Thyroid gland (tissue), 4 donors: Measurements from ENCODE around the gene SLC30A3. TPM values are rescaled to one million over a fixed set of nuclear protein-coding genes. Genes with fewer than 3 reads are reported as not detected.
A peak's percentile ranks its signal among the peaks of the same experiment; 100 is the strongest.

Experiments used
- DNase-seq, 2 donors: peaks; one replicate each; pipeline ENCODE4 v3.0.0-alpha.2; 2019
- H3K27ac ChIP-seq, 3 donors: fragments of 200-600 bp; sonication (generic); 1 replicate in 2 of 3; 2 replicates in 1 of 3; pipeline ENCODE4 v1.5.1; 2016 to 2019; ENCODE audit warnings: mild to moderate bottlenecking in 1 of 3, moderate library complexity in 1 of 3
- H3K27me3 ChIP-seq: fragments of 200-600 bp; sonication (generic); one replicate; pipeline ENCODE4 v1.5.1; 2019
- H3K36me3 ChIP-seq, 2 donors: fragments of 200-600 bp; sonication (generic); one replicate each; pipeline ENCODE4 v1.5.1; 2016 to 2019
- H3K4me1 ChIP-seq, 2 donors: fragments of 200-600 bp; sonication (generic); one replicate each; pipeline ENCODE4 v1.5.1; 2017 to 2019
- H3K4me3 ChIP-seq, 3 donors: fragments of 200-600 bp; sonication (generic); replicated peaks in 1 of 3; 1 replicate in 2 of 3; 2 replicates in 1 of 3; pipeline ENCODE4 v1.5.1; 2016; ENCODE audit warnings: mild to moderate bottlenecking in 1 of 3
- H3K9me3 ChIP-seq: fragments of 200-600 bp; sonication (generic); one replicate; pipeline ENCODE4 v1.5.1; 2017
- CTCF ChIP-seq, 6 experiments: fragments of 200-600 bp in 3 of 6; fragments of 450-650 bp in 3 of 6; sonication (generic) in 3 of 6; IDR thresholded peaks; one replicate each; pipeline ENCODE4 v1.5.1; 2016 to 2019; ENCODE audit warnings: antibody characterized with exemption in 6 of 6, mild to moderate bottlenecking in 2 of 6, inconsistent platforms in 1 of 6, moderate library complexity in 1 of 6
- POLR2A ChIP-seq, 2 donors: fragments of 450-650 bp; IDR thresholded peaks; one replicate each; pipeline ENCODE4 v1.6.1; 2017; ENCODE audit warnings: antibody characterized with exemption in 2 of 2, mild to moderate bottlenecking in 2 of 2, moderate library complexity in 1 of 2
- WGBS, 2 donors: methylation state at CpG; one replicate each; pipeline ENCODE4 v1.1.5; 2017; 5-methylcytosine and 5-hydroxymethylcytosine counted together
- intact Hi-C: fragments of 100-400 bp; cut with DNase I; formaldehyde crosslinking; loops from one replicate; pipeline ENCODE4 v1.15.1; 2023
- total RNA-seq, 4 donors: library from RNA; depleted of rRNA; stranded (reverse); fragments of >200 nt; gene quantifications; one replicate each; pipeline ENCODE4 v1.2.3, GENCODE V29; 2016

Gene SLC30A3
- total RNA-seq, 4 donors from 2014 or later: 0.33 to 0.98 (median 0.80) TPM

GRCh38 chr2:27211943-27212625 lies 50.8 kb downstream of the SLC30A3 start, which contains the start of the genes ATRAID and SLC5A6:
Gene ATRAID, plus strand, starts transcription at chr2:27212041. Its CDS starts 328 bp downstream, at chr2:27212369.
Gene SLC5A6, minus strand, starts transcription at chr2:27212268. Its CDS starts 4,618 bp downstream, at chr2:27207650.
- Histone ChIP-seq H3K9me3 (no peaks in the 10 kb centered on the region), H3K4me1 (peaks cover 13 to 17% of the 10 kb centered on the region in 2 donors), H3K4me3 (peak within 1 kb of the TSS; percentile 43 to 67 (median 54)), H3K36me3 (peaks cover 0 to 16% of the 10 kb centered on the region in 2 donors), H3K27me3 (no peaks in the 10 kb centered on the region), H3K27ac (peak within 1 kb of the TSS; percentile 93 to 96 (median 95))
- 0 to 1% methylated on average over 8 to 20 of the region's 73 CpGs for WGBS, 2 donors
- intact Hi-C loops: no loop called here
- peak; percentile 90 to 91 for DNase-seq
- TF ChIP-seq CTCF (IDR thresholded peaks at IDR 0.05) (no peak), POLR2A (IDR thresholded peaks at IDR 0.05) (peak; percentile 49 to 94)

GRCh38 chr2:27211241-27211942 lies 51.5 kb downstream of the SLC30A3 start:
- TF ChIP-seq POLR2A (IDR thresholded peaks at IDR 0.05) (no peak), CTCF (IDR thresholded peaks at IDR 0.05) (no peak)
- Histone ChIP-seq H3K9me3 (no peaks in the 10 kb centered on the region), H3K4me3 (peak overlapping the region; percentile 43 to 67 (median 54)), H3K36me3 (peaks cover 0 to 17% of the 10 kb centered on the region in 2 donors), H3K4me1 (peaks cover 10 to 14% of the 10 kb centered on the region in 2 donors), H3K27me3 (no peaks in the 10 kb centered on the region), H3K27ac (peak overlapping the region; percentile 93 to 96 (median 95))
- intact Hi-C loops: no loop called here
- WGBS, 2 donors: 1 to 4% methylated on average over 28 to 47 of the region's 48 CpGs
- DNase-seq: peak in 1 of 2 donors; percentile 33

GRCh38 chr2:27209621-27210401 lies 53.0 kb downstream of the SLC30A3 start:
- peaks cover 0 to 10% of the 10 kb centered on the region in 2 donors for H3K36me3 ChIP-seq
- no peak overlapping the region for H3K27ac ChIP-seq
- 86 to 89% methylated on average over 6 of the region's 6 CpGs for WGBS, 2 donors
- peaks cover 10 to 14% of the 10 kb centered on the region in 2 donors for H3K4me1 ChIP-seq
- intact Hi-C loops: loop anchor here (5.0 to 10.0 kb wide), 2 partner anchors 73 to 245 kb away; partner anchors contain the start of gene PRR30
- TF ChIP-seq CTCF (IDR thresholded peaks at IDR 0.05) (no peak), POLR2A (IDR thresholded peaks at IDR 0.05) (no peak)
- H3K9me3 ChIP-seq: no peaks in the 10 kb centered on the region
- no peak overlapping the region for H3K4me3 ChIP-seq
- H3K27me3 ChIP-seq: no peaks in the 10 kb centered on the region
- DNase-seq: no peak

GRCh38 chr2:27208486-27209050 lies 54.3 kb downstream of the SLC30A3 start:
- Histone ChIP-seq H3K36me3 (peaks cover 0 to 15% of the 10 kb centered on the region in 2 donors), H3K4me1 (peaks cover 10 to 13% of the 10 kb centered on the region in 2 donors), H3K27me3 (no peaks in the 10 kb centered on the region), H3K27ac (no peak overlapping the region), H3K4me3 (no peak overlapping the region), H3K9me3 (no peaks in the 10 kb centered on the region)
- TF ChIP-seq POLR2A (IDR thresholded peaks at IDR 0.05) (no peak), CTCF (IDR thresholded peaks at IDR 0.05) (no peak)
- WGBS, 2 donors: 87 to 88% methylated on average over 4 of the region's 4 CpGs
- DNase-seq: no peak
- intact Hi-C loops: loop anchor here (5.0 to 10.0 kb wide), 2 partner anchors 71 to 244 kb away; partner anchors contain the start of gene PRR30
